ENCODE data around the gene RAD51.

The RAD51 gene

DNA sequence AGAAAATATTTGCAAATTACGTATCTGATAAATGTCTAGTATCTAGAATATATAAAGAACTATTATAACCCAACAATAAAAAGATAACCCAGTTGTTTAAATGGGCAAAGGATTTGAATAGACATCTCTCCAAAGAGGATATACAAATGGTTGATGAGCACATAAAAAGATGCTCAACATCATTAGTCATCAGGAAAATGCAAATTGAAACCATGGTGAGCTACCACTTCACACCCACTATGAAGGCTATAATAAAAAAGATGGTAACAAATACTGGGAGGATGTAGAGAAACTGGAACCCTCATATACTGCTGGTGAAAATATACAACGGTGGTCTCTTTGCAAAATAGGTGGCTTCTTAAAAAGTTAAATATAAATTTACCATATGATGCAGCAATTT, 28.0 kb downstream of the RAD51 start:
- no peak for DNase-seq

DNA sequence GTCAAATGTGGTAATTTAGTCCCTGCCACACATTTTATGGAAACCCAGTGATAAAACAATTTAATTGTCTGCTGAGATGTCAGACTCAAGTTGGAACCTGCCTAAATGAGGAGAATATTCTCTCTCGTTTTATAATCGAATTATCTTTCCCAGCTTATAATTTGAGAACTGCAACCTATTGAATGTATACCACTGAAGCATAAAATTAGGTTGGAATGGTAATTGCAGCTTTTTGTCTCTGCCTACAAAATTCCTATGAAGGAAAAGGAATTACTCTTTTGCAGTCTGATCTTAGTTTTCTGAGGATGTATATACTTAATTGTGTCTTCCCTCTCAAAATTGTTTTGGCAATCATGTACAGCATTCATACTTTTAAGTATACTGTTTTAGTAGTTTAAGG, 28.9 kb downstream of the RAD51 start:
- DNase-seq, result no peak

DNA sequence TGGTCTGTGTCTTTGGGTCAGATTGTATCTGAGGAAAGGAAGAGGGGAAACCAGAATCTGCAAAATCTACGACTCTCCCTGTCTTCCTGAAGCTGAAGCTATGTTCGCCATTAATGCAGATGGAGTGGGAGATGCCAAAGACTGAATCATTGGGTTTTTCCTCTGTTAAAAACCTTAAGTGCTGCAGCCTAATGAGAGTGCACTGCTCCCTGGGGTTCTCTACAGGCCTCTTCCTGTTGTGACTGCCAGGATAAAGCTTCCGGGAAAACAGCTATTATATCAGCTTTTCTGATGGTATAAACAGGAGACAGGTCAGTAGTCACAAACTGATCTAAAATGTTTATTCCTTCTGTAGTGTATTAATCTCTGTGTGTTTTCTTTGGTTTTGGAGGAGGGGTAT, 36.1 kb downstream of the RAD51 start:
- no peak for DNase-seq

DNA sequence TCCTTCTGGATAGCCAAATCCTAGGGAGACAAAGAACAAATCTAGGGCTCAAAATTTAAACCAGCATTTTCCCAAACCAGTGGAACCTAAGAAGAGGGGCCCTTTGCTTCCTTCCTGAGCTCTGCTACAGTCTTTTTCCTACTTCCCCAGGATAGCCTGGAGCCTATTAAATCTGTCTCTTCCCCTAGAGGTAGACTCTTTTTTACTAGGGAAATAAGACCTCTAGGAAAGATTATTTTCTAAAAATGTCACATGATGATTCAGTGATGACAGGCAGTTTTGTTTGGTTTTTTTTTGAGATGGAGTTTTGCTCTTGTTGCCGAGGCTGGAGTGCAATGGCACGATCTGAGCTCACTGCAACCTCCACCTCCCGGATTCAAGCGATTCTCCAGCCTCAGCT, 41.6 kb downstream of the RAD51 start:
- DNase-seq, result no peak

DNA sequence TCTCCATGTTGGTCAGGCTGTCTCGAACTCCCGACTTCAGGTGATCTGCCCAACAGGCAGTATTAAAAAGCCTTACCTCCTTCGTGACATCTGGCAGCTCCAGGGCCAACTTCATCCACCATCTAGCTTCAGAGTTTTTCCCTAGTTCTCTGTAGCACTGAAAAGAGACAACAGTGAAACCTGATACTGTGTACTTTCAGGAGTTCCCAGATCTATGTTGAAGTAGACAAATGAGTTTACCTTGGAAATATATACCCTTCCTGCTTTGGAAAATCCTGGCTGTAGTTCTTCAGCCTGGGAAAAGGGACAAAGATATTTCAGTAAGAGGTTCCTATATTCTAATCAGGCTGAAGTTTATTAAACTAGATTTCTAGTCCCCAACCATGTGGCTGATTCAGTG, 42.1 kb downstream of the RAD51 start:
- no peak for DNase-seq

DNA sequence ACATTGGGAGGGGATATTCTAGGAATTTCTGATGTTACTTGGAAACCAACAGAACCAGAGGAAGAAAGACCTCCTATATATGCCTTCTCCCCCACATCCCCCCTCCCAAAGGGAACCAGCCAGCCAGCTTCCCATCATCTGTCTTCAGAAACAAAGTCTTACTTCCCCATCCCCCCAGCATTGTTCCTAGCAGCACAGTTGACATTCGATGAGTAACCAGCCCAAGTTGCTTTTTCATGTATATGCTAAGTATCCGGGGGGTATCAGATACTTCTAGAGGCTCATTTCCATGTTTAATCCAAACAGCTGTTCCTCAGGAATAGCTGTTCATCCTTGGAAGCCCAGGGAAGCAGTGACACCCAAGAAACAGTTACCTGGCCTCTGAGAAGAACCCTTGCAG, 44.1 kb downstream of the RAD51 start:
- no peak for DNase-seq

DNA sequence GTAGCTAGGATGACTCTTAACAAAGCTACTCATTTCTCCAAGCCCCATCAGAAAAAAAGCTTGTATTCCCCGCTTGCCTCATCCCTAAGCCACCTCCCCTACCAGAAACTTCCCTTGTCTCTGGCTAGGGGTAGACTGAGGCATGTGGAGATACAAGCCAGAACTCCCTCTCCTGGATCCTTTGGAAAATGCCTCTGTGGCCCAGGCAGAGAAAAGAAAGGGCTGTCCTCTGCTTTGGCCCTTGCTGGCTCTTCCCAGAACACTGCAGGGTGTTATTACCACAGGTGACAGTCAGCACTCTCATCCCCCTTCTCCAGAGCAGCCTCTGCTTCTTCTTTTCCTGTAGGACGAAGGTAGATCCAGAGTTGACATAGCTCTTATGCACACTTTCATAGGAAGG, 44.9 kb downstream of the RAD51 start:
- DNase-seq, result no peak

DNA sequence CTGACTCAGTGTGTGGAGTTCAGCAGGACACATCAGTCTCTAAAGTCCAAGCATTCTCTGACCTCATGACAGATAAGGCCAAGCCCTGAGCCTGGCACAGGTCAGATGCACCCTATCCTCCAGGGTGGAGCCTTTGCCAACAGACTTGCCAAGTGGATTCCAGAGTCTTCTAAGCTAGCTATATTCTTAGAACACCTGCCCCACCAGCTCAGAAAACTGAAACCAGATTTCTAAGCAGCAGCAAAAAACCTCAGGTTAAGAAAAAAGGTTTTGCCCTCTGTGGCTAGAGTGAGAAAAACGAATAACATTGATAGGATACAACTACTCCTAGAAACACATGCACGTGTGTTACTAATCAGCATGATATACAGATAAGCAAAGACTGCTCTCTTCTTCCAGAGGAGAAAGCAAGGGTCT, 48.5 kb downstream of the RAD51 start:
- no peak for DNase-seq

DNA sequence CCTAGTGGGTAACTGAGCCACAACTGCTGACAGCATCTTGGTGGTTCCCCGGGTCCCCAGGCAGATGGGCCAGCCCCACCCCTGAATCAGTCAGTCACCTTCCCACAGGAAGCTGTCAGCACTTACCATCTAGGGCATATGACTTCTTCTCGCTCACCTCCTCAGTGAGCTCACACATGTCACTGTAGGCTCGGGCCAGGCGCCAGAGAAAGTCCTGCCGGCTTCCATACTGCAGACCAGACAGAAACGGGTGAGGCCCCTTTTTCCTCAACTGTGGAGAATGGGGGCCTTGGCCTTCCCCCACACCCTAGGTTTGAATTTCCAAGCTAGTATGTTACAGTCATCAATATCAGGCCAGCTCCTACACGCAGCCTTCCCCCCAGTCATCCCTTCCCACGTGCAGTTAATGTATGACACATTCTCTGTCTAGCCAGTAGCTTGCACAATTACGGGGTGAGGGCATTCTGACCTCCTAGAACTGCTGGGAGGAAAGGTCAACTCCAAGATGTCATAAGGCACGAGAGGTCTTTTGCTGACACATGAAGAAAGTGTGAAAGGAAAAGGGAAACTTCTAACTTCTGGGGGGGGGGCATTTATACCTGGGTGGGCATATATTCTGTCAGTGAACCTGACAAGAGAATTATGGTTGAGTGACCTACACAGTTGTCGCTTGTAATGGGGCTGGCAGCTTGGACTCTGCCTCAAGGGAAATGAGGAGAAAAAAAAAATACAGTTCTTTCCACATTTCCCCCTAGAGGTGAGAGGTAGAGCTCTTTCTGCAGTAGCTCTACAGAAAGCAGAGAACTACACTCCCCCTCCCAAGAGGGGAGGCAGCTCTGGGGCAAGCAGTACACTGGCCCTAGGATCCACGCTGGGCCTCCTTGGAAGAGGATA, 49.2 kb downstream of the RAD51 start:
- DNase-seq, result no peak

DNA sequence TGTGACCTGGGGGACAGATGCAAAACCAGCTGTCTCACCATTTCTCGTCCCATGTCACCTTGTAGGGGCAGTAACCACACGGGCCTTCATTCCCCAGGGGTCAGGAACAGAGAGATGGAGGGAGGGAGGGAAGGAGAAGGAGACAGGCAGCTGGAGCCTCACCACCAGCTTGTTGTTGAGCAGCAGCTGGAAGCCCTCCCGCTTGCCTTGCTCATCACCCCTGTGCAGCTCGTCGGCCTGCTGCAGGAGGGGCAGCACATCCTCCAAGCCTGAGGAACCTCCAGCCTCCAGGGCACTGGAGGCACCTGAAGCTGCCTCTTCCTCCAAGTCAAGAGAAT, 49.8 kb downstream of the RAD51 start:
- no peak for DNase-seq

DNA sequence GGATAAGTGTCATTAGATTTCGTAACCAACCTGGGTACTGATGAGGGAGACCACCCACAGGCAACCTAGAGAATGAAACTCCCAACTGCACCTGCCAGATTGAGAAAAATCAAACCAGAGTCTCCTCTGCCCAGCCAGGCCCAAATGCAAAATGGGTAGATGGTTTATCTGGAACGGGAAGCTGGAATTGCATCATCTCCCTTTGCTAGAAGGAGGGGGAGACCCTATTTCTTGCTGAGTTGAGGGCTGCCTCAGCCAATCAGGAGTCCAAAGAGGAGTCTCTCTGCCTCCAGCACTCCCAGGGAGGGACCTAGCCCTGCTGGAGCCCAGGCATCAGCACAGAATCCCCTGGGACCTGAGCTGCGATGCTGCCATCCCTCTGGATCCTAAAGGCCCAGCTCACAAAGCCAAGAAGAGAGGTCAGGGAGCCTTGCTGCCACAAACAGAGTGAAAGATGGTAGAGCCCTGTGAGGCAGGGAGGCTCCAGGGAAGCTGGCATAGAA, 52.0 kb downstream of the RAD51 start:
- DNase-seq, result no peak

DNA sequence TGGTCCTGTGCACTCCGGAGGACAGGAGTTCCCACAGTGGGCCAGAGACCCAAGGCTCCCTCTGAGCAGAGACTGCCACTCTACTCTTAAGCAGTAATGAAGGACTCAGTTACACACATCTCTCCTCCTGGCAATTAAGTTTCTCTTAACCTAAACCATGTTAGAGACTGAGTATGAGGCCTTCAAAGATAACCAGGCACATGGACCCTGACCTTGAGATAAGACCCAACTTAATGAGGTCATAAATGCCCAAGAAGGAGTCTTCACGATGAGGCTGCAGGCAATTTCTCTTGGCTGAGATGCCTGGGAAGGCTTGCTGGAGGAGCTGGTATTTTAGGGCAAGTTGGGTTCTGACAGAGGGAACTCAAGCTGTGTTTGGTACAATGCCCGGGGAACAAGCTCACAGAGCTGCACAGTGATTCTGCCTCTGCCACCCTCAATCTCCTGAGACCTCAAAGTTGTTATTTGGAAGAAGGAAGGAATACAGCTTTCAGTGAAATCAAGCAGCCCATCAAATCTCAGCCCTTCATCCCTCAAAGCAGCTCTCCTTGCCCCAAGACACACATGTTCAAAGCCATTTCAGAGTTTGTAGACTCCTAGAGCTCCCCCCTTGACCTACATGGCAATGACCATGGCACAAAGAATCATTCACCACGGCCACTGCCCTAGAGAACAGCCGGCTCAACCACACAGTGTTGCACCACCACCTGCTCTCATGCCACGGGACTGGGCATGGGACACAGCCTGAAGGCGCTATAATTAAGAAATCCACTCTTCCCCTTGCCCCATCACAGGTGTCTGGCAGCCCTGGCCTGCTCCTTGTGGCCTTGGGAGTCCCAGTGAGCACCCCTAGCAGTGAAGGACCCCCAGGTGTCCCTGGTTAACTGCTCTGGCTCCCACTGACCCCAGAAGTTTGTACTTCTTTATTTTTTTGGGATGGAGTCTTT, 53.0 kb downstream of the RAD51 start:
- DNase-seq, result peak in 1 of 14 donors; percentile 82

DNA sequence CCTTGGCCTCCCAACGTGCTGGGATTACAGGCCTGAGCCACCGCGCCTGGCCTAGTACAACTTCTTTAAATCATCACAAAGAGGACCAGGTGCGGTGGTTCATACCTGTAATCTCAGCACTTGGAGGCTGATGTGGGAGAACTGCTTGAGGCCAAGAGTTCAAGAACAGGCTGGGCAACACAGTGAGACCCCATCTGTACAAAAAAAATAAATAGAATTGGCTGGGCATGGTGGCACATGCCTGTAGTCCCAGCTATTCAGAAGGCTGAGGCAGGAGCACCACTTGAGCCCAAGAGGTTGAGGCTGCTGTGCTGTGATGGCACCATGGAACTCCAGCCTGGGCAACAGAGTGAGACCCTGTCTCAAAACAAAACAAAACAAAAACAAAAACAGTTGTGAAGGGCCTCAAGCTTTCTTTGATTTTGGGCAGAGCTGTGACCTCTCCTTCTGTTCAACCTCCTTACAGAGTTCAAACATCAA, 54.2 kb downstream of the RAD51 start:
- no peak for DNase-seq

DNA sequence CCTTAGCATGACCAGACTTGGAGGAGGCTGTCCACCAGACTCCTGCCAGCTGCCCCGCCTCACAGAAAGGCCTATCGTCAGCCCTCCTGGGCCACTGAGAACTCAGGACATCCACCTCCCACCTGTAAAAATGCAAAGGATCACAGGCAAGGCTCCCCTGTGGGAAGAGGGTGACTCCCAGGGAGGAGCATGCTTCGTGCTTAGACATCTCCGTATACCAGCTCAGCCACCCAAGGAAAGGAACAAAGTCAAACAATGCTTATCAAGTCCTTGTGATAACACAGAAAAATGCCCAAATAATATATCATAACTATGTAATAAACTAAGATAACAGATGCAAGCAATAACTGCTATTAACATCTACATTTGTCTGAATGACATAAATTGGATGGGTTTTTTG, 55.9 kb downstream of the RAD51 start:
- no peak for DNase-seq

DNA sequence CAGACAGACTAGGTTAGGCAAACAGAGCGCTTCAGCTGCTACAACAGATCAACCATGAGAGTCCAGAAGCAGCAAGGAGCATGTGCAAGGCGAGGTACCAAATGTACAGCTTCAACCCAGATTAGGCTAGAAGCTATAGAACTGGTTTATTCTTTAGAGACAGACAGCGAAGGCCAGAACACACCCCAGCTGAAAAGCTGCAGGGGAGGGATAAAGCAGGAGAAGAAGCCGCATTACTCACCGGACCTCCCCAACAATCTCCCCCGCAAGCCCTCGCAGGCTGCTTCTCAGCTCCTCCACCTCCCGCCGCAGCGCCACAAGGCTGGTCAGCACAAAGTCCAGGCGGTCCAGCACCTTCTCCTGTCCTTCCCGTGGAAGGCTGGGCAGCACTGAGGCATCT, 56.8 kb downstream of the RAD51 start:
- DNase-seq, result no peak

DNA sequence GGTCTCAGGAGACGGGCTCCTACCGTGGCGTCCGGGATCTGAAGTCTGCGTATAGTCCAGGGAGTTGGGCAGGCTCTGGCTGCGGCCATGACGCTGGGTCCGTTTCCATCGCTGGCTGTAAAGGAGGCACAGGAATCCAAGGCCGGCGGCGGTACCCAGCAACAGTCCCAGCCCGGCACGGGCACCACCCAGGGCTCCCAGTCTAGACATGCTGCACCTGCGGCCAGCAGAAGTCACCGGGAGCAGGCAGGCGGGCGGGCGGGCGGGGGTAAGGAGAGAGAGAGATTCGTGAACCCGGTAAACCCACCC, 59.6 kb downstream of the RAD51 start:
- peak in 1 of 14 donors; percentile 44 for DNase-seq

DNA sequence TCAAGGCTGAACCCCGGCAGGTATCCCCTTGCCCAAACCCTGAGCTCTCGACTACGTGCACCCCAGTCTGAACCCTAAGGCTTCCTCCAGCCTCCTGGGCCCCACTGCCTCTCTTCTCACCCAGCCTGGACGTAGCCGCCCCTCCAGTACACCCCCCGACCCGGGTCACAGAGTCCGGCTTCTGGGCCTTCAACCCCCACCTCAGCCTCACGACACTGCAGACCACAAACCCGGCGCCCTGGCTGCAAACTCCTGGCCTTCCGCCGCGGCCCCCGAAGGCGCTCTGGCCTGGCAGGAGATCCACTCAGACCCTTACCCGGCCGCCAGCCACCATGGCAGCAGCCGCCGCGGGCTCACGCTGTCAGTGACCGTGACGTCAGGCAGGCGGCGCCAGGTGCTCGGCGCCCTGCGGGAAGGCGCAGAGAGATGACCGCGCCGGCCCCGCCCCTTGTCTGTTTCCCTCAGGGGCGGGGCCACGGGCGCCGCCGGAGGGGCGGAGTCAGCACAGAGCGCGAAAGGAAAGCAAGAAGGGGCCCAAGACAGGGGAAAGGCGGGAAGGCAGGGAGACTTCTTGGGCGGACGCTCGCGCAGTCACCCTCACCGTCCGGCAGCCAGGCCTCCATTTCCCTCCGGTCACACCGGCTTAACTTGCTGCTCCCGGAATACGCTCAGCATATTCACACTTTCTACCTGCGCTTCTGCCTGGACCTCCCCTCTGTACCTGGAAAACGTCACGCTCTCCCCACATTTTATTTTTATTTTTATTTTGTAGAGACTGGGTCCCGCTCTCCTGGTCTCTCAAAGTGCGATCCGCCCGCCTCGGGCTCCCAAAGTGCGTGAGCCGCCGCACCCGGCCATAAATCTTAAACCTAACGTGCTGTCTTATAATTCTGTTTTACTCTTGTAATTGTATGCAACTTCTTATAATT, 60.2 kb downstream of the RAD51 start, which contains the start of gene RMDN3:
Gene RMDN3, minus strand, starts transcription at position 372 of the 929 bp plus-strand sequence. CDS start 471 bp downstream, outside the sequence.
- peak; percentile 42 to 93 (median 85) for DNase-seq

DNA sequence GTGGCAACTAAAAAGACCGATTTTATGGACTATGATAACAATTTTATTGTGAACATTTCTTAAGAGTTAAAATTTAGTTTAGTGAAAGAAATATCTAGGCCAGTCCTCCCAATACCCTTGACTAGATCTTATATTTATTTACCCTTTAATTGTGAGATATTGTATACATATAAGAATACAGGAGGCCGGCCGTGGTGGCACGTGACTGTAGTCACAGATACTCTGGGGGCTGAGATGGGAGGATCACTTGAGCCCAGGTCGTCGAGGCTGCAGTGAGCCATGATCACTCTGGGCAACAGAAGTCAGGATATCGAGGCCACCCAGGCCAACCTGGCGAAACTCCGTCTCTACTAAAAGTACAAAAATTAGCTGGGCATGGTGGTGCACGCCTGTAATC, 60.8 kb downstream of the RAD51 start:
- DNase-seq, result no peak

DNA sequence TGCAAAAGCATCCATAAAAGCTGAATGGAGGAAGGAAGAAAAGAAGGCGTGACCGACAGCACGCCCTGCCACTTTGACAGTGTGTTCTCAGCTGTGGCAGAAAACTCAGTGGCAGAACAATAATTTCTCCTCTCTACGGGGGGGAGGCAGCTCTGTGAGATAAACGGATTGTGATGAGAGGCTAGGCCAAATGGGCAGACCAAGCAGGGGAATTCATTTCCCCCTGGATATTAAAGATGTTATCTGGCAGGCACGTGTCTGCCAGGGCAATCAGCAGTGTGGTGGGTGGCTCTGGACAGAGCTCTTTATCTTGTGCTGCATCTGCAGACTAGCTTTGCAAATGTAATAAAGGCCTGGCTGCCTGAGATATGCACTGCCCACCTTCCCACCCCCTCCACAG, 62.0 kb downstream of the RAD51 start:
- DNase-seq, result no peak

DNA sequence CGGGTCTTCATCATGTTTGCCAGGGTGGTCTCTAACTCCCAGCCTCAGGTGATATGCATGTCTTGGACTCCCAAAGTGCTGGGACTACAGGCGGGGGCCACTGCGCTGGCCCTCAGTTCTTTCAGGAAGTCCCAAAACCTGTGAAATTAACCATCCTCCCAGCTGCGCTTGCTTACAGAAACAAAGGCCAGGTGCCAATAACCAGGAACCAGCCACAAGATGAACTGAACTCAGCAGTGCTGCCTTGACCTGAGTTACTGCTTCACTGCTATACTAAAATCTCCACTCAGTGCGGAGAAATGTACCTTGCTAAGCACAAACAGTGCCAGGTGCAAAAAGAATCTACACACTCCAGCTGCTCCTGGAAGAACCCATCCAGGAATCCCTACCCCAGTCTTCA, 65.0 kb downstream of the RAD51 start:
- DNase-seq, result no peak

DNA sequence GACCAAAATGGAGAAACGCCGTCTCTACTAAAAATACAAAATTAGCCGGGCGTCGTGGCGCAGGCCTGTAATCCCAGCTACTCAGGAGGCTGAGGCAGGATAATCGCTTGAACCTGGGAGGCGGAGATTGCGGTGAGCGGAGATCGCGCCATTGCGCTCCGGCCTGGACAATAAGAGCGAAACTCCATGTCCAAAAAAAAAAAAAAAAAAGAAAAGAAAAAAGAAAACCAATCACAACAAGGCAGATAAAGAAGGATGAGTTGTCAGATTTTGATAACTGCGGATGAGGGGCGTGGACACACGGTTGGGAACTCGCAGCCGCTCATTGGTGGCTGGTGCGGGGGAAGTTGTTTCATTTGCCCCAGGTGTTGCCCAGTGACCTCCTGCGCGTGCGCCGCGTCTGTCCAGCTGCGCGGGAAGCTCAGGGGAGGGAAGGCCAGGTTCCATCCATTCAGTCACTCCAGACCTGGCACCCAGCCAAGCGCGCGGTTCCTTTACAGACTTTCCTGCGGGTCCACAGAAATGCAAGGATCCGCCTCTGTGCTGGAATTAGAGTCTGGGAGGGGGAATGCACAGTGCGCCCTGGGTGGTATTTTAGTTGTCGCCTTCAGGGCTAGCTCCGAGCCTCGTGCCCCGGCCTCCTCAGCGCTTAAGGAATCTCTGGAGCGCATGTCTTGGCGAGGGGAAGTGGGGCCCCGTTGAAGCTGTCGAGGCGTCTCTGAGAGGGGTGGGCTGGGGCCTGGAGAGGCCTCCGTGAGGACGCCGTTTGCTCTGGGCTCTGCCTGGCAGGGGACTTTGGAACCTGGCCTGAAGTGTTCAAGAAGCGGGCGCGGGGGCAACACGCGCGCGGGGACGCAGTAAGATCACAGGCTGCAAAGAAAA, 68.2 kb downstream of the RAD51 start:
- DNase-seq, result peak in 5 of 14 donors; percentile 26 to 68 (median 35)
